Loucy (cell line): Measurements from ENCODE around the gene CERS6.

Experiments
- EZH2phosphoT487 ChIP-seq: fragments of 200-600 bp; IDR thresholded peaks from 2 replicates; pipeline ENCODE4 v1.6.1; 2018; ENCODE audit warnings: antibody characterized with exemption, mild to moderate bottlenecking, moderate library complexity, borderline replicate concordance
- TF ChIP-seq, protein P1 (sequence below): fragments of 200-600 bp; sonication (generic); conservative IDR thresholded peaks from 2 replicates; pipeline ENCODE4 v1.5.1; 2014; ENCODE audit warnings: mild to moderate bottlenecking, antibody characterized with exemption, low read length

GRCh38 chr2:168712053-168712452, 256.0 kb downstream of the CERS6 start:
- TF ChIP-seq, protein P1, sequence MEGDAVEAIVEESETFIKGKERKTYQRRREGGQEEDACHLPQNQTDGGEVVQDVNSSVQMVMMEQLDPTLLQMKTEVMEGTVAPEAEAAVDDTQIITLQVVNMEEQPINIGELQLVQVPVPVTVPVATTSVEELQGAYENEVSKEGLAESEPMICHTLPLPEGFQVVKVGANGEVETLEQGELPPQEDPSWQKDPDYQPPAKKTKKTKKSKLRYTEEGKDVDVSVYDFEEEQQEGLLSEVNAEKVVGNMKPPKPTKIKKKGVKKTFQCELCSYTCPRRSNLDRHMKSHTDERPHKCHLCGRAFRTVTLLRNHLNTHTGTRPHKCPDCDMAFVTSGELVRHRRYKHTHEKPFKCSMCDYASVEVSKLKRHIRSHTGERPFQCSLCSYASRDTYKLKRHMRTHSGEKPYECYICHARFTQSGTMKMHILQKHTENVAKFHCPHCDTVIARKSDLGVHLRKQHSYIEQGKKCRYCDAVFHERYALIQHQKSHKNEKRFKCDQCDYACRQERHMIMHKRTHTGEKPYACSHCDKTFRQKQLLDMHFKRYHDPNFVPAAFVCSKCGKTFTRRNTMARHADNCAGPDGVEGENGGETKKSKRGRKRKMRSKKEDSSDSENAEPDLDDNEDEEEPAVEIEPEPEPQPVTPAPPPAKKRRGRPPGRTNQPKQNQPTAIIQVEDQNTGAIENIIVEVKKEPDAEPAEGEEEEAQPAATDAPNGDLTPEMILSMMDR = peak; percentile 48
- no peak for TF ChIP-seq EZH2phosphoT487
